Gastrocnemius medialis (tissue), 4 donors: Measurements from ENCODE around the gene FRMD5.

Source experiments
- POLR2A ChIP-seq, 2 donors: fragments of 450-650 bp; IDR thresholded peaks; one replicate each; pipeline ENCODE4 v1.6.1; 2017; ENCODE audit warnings: antibody characterized with exemption in 2 of 2, mild to moderate bottlenecking in 2 of 2, moderate library complexity in 2 of 2
- TF ChIP-seq, protein P1 (sequence below), 5 experiments: fragments of 450-650 bp in 3 of 5; fragments of 200-600 bp in 2 of 5; sonication (generic) in 2 of 5; IDR thresholded peaks in 4 of 5; conservative IDR thresholded peaks in 1 of 5; 1 replicate in 4 of 5; 2 replicates in 1 of 5; pipeline ENCODE4 v1.5.1; 2016 to 2019; ENCODE audit warnings: antibody characterized with exemption in 5 of 5, mild to moderate bottlenecking in 3 of 5, moderate library complexity in 3 of 5

GRCh38 chr15:44023176-44023575, 171.9 kb downstream of the FRMD5 start:
- TF ChIP-seq POLR2A (IDR thresholded peaks at IDR 0.05): no peak
- TF ChIP-seq, protein P1, sequence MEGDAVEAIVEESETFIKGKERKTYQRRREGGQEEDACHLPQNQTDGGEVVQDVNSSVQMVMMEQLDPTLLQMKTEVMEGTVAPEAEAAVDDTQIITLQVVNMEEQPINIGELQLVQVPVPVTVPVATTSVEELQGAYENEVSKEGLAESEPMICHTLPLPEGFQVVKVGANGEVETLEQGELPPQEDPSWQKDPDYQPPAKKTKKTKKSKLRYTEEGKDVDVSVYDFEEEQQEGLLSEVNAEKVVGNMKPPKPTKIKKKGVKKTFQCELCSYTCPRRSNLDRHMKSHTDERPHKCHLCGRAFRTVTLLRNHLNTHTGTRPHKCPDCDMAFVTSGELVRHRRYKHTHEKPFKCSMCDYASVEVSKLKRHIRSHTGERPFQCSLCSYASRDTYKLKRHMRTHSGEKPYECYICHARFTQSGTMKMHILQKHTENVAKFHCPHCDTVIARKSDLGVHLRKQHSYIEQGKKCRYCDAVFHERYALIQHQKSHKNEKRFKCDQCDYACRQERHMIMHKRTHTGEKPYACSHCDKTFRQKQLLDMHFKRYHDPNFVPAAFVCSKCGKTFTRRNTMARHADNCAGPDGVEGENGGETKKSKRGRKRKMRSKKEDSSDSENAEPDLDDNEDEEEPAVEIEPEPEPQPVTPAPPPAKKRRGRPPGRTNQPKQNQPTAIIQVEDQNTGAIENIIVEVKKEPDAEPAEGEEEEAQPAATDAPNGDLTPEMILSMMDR (IDR thresholded peaks at IDR 0.05 in 4 of 5, conservative IDR thresholded peaks at IDR 0.05 in 1 of 5): no peak
